Activated CD8-positive, alpha-beta memory T cell treated with anti-CD3 and anti-CD28 coated beads for 24 hours (primary cell): ENCODE measurements around the gene NKPD1.
A peak's percentile ranks its signal among the peaks of the same experiment; 100 is the strongest.

ENCODE experiments used
- DNase-seq: peaks from one replicate; pipeline ENCODE4 v3.0.0-alpha.2; 2020

Gene NKPD1

DNA sequence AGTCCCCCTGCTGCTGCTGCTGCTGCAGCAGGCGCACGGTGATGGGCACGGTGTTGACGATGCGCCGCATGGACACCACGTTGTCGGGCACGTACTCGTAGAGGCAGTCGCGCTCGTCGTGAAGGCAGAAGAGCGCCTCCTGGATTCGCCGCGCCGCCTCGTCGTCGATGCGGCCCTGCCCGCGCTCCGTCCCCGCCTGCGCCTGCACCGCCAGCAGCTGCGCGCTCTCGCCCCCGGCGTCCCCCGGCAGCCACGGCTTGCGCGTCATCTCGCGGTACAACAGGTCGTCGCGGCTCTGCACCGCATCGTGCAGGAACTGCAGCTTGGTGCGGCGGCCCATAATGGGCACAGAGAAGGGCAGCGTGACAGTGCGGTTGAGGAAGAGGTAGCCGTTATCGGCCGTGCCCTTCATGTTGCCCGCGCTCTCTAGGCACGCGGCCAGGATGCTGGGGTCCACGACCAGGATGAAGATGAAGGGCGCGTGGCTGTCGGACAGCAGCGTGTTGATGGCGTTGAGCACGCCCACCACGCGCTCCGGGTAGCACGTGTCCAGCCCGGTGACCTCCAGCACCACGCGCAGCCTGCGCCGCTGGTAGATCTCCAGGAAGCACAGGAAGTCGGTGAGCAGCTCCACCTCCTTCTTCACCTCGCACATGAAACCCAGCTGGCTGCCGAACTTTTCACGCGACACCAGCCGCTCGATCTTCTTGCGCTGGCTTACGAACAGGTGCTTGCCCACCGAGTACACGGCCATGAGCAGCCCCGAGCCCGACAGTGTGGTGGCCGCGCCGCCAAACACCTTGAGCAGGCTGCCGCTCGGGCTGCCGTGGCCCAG is 8.1 kb downstream of the NKPD1 start:
- DNase-seq, result peak; percentile 77

DNA sequence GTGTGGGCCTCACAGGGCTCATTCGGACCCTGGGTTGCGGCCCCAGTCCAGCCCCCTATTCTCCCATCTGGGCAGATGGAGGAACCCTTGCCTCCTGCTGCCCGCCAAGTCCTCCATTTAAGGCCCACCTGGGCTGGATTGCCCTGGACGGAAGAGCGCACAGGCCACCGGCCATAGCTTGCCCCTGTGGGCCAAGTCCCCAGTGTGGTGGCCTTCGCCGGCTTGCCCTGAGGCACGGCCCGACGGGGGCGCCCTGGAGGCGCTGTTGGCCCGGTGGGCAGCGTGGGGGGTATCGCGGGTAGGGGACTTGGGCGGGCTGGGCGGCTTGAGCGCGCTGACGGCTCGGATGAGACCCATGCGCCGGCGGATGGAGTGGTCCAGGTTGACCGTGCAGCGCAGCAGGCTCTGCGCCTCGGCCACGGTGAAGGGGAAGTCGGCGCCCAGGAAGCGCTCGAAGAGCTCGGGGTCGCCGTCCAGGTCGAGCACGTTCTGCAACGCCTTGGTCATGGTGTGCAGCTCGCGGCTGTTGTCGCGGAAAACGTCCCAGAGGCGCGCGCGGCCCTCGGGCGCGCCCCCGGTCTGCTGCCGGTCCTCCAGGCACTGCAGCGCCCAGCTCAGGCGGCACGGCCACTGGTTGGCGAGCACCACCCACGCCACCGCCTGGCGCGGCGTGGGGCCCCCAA is 8.8 kb downstream of the NKPD1 start:
- no peak for DNase-seq

DNA sequence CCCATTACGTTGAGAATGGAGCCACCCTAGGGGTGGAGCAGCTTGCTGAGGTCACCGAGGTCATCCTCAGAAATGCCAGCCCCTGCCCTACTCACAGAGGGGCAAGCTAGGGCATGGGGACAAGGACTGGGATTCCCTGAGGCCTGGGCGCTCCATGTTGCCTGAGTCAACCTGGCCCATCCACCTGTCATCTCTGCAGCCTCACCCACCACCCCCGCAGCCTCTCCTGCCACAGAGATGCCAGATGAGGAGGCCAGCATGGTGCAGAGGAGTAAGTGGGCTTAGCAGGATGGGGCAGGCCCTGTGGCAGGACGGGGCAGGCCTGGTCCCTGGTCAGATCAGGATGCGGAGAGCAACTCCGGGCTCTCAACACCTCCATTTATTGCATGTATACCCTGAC is 9.5 kb downstream of the NKPD1 start:
- no peak for DNase-seq

DNA sequence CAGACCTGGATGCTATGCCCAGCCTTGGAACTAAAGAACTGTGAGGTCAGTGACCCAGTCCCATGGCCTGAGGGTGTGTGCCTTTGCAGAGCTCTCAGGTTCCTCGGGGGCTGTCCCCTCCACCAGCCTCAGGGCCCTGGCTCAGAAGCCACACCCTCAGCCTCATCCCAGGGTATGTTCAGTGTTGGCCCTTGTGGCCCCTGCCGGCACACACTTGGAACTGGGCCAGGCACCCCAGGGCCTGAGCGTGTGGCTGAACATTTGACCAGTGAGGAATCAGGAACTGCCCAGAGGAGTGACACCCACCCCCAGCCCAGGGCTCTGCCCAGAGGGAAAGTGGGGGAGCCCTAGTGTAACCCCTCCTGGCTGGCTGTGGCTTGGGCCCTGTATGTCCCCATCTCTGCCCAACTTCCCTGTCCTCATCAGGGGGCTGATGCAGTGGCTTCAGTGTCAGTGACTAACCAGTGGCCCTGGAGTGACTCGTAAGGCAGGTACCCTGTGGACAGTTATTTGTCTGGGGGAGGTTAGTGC is 10.0 kb downstream of the NKPD1 start:
- no peak for DNase-seq

DNA sequence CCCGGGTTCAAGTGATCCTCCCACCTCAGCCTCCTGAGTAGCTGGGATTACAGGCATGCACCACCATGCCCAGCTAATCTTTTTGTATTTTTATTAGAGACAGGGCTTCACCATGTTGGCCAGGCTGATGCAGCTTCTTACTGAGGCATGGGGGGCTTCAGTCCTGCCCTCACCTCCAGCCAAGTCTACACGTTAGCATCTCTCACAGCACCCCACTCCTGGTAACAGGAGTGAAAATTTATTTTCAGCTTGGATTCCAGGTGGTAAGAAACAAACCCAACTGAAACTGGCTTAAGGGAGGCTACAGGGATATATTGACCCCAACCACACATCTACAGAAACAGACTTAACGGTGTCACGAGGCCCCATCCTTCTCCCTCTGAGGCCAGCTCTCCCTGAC is 10.6 kb downstream of the NKPD1 start:
- no peak for DNase-seq

DNA sequence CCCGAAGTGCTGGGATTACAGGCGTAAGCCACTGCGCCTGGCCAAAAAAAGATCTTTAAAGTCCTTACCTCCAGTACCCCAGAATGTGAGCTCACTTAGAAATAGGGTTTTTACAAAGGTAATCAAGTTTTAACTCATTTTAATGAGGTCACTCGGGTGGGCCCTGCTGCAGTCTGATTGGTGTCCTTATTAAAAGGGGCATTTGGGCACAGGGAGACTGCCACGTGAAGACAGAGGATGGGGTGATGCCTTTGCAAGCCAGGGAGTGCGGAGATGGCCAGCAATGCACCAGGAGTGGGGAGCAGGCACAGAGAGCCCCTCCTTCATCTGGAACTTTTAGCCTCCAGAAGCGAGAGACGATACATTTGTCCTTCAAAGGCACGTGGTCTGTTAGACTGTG is 11.7 kb downstream of the NKPD1 start:
- no peak for DNase-seq

DNA sequence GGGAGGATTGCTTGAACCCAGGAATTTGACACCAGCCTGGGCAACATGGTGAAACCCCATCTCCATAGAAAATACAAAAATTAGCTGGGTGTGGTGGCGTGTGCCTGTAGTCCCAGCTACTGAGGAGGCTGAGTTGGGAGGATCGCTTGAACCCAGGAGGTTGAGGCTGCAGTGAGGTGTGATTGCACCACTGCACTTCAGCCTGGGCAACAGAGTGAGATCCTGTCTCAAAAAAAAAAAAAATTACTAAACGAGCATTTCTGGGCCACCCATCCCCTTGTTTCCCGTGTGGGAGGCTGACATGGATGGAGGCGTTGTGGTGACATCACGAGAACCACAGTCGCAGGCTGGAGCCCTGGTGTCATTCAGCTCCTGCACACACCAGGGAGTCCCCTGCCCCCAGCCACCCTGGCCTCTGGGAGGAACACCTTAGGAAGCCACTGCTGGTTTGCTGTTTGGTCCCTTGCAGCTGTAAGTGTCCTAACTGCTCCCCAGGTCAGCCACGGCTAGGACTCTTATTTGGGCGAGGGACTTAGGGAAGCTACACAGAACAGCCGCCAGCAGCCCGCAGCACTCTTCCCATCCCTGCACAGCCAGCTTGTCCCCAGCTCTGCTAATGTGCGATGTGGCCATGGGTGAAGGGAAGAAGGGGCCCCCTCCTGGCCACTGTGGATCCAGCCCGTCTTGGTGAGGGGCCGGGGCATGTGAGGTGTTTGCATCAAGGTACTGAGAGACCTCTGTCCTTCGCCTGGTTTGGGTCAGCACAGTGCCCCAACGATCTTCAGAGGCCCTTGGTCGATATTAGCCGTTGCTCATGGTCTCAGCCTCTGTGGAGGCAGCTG is 12.7 kb downstream of the NKPD1 start:
- no peak for DNase-seq

DNA sequence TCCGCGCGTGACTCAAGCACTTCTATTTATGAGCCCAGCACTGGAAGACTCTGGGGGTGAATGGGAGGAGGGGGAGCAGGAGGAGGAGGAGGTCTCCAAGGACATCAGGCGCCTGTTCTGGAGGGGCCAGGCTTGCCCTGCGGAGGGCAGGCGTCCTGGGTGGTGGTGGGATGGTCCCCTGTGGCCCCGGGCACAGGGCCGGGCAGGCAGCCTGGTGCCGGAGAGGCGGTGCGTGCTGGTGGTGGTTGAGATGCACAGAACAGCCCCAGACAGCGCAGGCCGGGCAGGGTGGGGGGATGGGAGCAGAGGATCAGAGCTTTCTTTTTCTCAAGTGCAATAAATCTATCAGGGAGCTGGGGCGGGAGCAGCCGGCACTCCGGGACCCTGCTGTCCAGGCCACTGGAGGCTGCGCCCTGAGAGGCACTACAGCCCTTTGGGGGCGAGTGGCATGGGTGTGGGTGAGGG is 14.0 kb downstream of the NKPD1 start:
- DNase-seq, result no peak

DNA sequence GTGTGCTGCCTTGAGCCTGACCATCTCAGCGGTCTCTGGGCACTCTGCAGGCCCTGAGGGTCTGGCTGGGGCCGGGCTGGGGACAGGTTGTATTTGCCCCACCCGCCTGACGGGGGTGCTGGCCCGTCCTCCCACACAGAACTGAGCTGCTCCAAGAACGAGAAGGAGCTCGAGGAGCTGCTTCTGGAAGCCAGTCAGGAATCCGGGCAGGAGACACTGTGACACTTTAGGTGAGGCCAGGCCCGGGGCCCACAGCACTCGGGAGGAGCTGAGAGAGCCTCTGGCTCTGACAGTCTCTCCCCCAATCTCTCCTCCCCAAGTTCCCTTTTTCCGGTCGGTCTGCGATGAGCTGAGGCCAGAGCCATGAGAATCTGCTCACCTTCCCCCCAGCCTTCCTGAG is 14.5 kb downstream of the NKPD1 start:
- no peak for DNase-seq

DNA sequence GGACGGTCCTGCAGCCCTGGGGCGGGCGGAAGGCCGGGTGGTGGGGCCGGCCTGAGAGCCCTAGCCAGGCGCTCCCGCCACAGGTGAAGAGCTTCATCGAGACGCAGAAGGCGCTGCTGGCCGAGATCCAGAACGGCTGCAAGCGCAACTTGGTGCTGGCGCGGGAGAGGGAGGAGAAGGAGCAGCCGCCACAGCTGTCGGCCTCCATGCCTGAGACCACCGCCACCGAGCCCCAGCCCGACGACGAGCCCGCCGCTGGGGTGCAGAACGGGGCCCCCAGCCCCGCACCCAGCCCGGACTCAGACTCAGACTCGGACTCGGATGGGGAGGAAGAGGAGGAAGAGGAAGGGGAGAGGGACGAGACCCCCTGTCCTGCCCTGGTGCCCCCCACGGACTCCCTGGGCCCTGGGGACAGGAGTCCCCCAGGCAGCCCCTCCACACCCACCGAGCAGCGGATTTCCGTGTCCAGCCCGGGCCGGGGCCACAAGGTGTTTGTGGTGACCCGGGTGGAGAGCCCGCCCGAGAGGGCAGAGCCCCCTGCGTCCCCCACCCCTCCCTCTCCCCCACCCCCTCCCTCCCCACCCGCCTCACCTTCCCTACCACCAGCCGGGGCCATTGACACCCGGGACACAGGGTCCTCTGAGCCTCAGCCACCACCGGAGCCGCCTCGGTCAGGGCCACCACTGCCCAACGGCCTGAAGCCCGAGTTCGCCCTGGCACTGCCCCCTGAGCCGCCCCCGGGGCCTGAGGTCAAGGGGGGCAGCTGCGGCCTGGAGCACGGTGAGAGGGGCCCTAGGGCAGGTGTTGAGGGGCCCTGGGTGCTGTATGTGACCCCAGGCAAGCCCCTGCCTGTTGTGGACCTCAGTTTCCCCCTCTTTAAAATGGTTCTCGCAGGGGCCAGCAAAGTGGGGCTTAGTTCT is 15.3 kb downstream of the NKPD1 start:
- DNase-seq, result no peak

DNA sequence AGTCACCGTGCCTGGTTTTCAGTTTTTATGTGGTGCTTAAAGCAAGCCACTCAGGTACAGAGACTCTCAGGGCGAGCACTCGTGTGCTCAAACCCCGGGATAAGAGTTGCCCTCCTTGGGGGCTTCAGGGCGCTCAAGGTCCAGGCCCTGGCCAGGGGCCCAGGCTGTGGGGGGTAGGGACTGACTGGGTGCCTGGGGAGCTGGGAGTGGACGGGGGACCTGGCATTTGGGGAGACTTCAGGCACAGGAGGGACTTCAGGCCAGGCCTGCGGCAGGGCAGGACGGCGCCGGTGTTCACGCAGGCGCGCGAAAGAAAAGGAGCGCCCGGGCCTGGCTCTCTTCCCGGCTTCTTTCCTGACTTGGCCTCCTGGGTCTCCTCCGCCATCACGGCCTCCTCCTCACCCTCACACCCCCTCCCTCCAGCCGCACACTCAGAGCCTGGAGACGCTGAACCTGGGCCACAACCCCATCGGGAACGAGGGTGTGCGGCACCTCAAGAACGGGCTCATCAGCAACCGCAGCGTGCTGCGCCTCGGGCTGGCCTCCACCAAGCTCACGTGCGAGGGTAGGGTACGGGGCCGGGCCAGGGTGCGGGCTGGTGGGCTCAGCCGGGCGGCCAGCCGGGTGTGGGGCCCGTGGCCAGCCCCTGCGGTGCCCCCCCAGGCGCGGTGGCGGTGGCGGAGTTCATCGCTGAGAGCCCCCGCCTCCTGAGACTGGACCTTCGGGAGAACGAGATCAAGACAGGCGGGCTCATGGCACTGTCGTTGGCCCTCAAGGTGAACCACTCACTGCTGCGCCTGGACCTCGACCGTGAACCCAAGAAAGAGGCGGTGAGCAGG is 16.1 kb downstream of the NKPD1 start:
- DNase-seq, result no peak

DNA sequence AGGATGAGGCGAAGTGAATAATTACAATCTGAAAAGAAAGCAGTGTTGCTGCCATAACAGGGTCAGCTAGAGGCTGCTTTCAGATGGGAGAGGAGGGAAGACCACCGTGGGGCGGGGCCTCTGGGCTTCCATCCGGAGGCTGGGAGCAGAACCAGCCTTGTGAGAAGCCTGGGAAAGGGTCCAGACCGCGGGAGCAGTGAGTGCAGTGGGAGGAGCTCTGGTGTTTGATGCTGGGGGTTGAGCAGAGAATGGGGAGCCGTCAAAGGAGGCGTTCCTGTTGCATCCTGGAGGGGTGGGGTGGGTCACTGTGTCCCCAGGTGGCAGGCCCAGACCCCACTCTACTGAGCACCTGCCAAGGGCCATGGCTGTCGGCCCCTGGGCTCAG is 18.1 kb downstream of the NKPD1 start:
- no peak for DNase-seq

DNA sequence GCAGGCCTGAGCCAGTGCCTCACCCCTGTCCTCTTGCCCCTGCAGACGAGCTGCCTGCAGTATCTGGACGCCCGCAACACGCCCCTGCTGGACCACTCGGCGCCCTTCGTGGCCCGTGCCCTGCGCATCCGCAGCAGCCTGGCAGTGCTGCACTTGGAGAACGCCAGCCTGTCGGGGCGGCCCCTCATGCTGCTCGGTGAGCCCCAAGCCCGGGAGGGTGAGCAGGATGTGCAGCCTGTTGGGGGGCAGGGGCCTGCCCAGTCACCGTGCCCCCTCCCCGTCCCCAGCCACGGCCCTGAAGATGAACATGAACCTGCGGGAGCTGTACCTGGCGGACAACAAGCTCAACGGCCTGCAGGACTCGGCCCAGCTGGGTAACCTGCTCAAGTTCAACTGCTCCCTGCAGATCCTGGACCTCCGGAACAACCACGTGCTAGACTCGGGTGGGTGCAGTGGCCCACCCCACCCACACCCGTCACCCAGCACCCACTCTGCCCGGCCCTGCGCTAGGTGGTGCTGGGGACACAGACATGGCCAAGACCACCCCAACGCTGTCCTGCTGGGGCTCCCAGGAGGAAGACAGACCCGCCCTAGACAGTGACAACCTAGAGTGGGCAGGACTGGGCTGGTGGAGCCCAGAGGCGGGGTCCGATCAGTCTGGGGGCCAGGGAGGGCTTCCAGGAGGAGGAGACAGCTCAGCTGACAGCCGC is 18.6 kb downstream of the NKPD1 start:
- DNase-seq, result no peak

DNA sequence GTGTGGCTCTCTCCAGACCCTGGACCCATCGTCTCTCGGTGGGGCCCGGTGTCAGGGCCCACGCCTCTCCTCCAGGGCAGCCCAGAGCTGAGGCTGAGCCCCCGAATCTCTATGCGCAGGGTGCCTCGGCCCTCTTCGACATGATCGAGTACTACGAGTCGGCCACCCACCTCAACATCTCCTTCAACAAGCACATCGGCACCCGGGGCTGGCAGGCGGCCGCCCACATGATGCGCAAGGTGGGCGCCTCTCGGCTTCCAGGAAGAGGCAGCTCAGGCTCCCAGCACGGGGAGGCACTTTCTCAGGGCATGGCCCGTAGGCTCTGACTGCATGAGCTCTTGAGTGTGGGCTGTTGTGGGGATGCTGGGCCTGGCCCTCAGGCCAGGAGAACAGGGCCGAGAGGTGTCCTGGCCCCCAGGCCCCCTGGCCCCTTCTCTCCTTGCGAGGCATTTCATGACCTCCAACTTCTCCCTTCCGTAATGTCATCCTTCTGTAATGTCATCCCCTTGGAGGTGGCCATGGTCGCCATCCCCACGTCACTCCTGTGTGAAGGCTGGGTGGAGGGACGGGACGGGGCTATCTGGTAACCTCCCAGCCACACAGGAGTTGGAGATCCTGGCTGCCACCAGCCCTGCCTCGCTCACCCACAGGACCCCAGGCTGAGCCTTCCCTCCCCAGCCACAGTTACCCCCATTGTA is 19.4 kb downstream of the NKPD1 start:
- no peak for DNase-seq

DNA sequence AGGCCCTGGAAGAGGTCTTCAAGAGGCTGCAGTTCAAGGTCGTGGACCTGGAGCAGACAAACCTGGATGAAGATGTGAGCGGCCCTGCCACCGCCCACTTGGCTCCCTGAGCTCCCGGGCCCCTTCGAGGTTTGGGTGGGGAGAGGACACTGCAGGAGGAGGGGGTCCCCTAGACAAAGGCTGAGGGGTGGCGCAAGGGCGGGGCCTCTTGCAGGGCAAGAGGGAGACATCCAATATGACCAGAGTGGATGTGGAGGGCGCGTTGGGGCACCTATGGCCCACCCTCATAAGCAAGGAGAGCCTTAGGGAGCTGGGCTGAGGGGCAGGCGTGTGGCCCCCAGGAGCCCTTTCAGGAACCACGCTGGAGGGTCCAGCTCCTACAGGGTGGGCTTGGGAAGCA is 20.2 kb downstream of the NKPD1 start:
- DNase-seq, result no peak

DNA sequence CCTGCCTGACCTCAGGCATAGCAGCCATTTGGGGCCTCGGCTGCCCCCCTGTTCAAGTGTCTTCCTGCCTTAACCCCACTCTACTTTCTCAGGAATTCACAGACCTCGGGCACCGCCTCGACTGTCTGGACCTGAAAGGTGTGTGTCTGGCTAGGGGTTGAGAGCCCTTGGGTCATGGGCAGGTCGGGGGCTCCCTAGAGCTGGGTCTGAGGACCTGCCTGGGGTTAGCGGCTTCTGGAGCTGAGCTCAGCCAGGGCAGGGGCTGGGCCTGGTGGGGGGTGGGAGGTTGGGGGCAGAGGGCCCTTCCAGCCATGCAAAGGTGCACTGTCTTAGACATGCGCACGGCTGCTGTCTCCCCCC is 20.7 kb downstream of the NKPD1 start:
- DNase-seq, result no peak

DNA sequence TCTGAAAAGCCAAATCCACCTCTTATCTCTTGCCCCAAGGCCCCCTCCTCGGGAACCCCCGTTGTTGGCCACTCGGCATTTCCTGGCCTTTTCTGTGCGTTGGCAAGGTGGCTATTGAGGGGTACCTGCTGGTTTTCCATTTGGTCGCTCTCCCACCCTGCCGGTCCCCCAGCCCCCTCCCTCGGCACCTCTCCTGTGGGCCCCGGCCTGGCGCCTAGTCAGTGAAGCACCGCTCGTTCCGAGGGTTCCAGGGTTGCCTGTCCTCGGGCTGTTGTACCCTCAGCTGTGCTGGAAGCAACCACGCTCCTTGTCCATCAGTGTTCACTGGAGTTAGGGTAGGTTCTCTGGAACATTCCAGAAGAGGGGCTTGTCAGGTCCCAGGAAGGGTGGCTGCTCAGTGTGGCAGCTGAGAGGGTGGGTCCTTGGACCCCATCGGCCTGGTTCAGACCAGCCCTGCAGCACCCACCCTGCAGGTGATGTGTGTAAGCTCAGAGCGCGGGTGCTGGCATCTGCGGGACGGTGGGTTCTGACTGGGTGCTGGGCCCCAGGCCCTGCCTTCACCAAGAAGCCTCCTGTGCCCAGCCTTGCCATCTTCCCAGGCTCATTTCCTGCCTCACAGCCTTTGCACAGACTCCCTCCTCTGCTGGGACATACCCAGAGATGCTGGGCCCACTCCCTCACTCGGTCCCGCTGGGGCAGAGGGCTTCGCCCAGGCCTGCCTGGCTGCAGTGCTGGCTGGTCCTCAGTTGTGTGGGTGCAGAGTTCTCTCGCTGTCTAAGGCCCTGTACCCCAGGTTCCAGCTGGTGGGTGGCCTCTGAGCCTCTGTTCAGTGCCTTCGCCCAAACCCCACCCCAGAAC is 21.3 kb downstream of the NKPD1 start:
- no peak for DNase-seq

DNA sequence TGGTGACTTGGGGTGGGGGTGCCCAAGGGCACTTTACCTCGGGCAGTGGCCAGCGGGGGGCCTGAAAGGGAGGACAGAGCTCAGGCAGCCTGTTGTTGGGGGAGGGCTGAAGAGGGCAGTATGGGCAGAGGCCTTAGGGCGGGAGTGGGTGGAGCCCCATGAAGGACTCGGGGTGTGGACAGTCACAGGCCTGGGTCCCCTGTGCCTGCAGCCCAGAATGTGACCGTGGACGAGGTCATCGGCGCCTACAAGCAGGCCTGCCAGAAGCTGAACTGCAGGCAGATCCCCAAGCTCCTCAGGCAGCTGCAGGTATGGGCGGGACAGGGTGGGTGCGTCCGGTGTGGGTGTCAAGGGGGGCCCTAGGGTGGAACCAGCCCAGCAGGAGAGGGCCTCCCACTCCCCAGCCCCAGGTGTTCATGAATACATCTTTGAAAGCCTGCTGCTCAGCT is 22.5 kb downstream of the NKPD1 start:
- no peak for DNase-seq

DNA sequence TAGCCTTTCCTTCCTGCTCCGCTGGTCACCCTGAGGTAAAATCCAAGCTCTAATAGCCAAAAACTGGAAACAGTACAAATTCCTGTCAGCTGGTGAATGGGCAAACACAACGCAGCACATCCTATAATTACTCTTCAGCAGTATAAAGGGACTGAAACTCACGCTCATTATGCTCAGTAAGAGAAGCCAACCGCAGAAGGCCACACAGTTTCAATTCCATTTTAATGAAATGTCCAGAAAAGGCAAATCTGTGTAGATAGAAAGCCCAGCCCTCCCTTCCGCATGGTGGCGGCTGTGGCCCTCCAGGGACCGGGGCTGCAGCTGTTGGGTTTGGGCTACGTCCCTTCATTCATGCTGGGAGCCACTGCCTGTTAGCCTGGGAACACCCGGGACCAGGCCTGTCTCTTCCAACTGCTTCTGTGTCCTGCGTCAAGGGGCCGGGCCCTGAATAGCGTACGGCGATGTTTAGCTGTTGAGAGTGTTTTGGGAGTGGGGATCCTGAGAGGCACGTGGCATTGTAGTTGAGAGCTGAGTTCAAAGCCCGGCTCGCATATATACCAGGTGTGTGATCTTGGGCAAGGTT is 23.5 kb downstream of the NKPD1 start:
- DNase-seq, result no peak
